BJ (cell line): ENCODE data around the gene PARVA. TPM values are rescaled to one million over a fixed set of nuclear protein-coding genes. Genes with fewer than 3 reads are reported as not detected.

Experiments
- CTCF ChIA-PET: fragments of 350-600 bp; formaldehyde crosslinking; extraction: SDS; loops from one replicate; lab custom pipeline; 2021; ENCODE audit warnings: antibody characterized with exemption, inconsistent platforms; lab: Yijun Ruan, JAX
- POLR2A ChIA-PET: fragments of 300-600 bp; sonication (Branson Sonifier 250); formaldehyde crosslinking; extraction: SDS; loops from one replicate; lab custom pipeline; 2021; ENCODE audit warnings: antibody characterized with exemption; lab: Charles Lee
- DNase-seq: peaks from one replicate; pipeline ENCODE4 v3.0.0-alpha.2; 2011; ENCODE audit warnings: low read depth
- H3K27me3 ChIP-seq: 2 replicates; pipeline ENCODE4 v1.6.0; 2011; ENCODE audit warnings: low read length; ENCODE audit not compliant: control insufficient read depth, insufficient read depth
- H3K36me3 ChIP-seq: 2 replicates; pipeline ENCODE4 v1.5.1; 2011; ENCODE audit warnings: low read length; ENCODE audit not compliant: control insufficient read depth, insufficient read depth
- H3K4me3 ChIP-seq: 2 replicates; pipeline ENCODE4 v1.5.1; 2011; ENCODE audit warnings: low read depth, mild to moderate bottlenecking, control low read depth, low read length
- CTCF ChIP-seq: IDR thresholded peaks from 2 replicates; pipeline ENCODE4 v1.5.1; 2011; ENCODE audit warnings: low read depth, mild to moderate bottlenecking, control low read depth, inconsistent platforms, low read length, moderate library complexity; ENCODE audit not compliant: insufficient read depth
- polyA plus RNA-seq: library from polyadenylated mRNA; depleted of rRNA; stranded (reverse); fragments of >200 nt; gene quantifications from 2 replicates; pipeline ENCODE4 v1.2.3, GENCODE V29; 2011

Gene PARVA
- polyA plus RNA-seq, 1 experiment, result 143 TPM

- ChIA-PET CTCF (interaction anchor here (2.5 kb wide), 1 partner anchor 12 kb away, joined by 9 read pairs; no protein-coding TSS in a partner anchor), POLR2A (no interaction called here)
- H3K27me3 ChIP-seq, result no peaks in the 10 kb centered on the region
- no peaks in the 10 kb centered on the region for H3K36me3 ChIP-seq
- H3K4me3 ChIP-seq, result no peak overlapping the region
- no peak for TF ChIP-seq CTCF
- DNase-seq, result no peak
These were observed 82.6 kb downstream of the PARVA start for GRCh38 chr11:12459865-12460444.

GRCh38 chr11:12460466-12460865 lies 83.1 kb downstream of the PARVA start:
- ChIA-PET POLR2A (no interaction called here), CTCF (interaction anchor here (2.5 kb wide), 1 partner anchor 11 kb away, joined by 9 read pairs; no protein-coding TSS in a partner anchor)
- H3K27me3 ChIP-seq, result no peaks in the 10 kb centered on the region
- H3K4me3 ChIP-seq, result no peak overlapping the region
- no peak for TF ChIP-seq CTCF
- no peaks in the 10 kb centered on the region for H3K36me3 ChIP-seq
- no peak for DNase-seq

- H3K4me3 ChIP-seq, result no peak overlapping the region
- H3K27me3 ChIP-seq, result no peaks in the 10 kb centered on the region
- CTCF ChIA-PET, result interaction anchor here (2.5 kb wide), 1 partner anchor 10 kb away, joined by 9 read pairs; no protein-coding TSS in a partner anchor
- no peaks in the 10 kb centered on the region for H3K36me3 ChIP-seq
- no peak for DNase-seq
- POLR2A ChIA-PET, result no interaction called here
- no peak for TF ChIP-seq CTCF
These were observed 84.1 kb downstream of the PARVA start for GRCh38 chr11:12461516-12461915.

- Histone ChIP-seq H3K36me3 (no peaks in the 10 kb centered on the region), H3K4me3 (no peak overlapping the region), H3K27me3 (no peaks in the 10 kb centered on the region)
- TF ChIP-seq CTCF, result no peak
- POLR2A ChIA-PET, result no interaction called here
- CTCF ChIA-PET, result no interaction called here
- DNase-seq, result no peak
These were observed 86.9 kb downstream of the PARVA start for GRCh38 chr11:12464303-12464702.

GRCh38 chr11:12465332-12465731 lies 88.0 kb downstream of the PARVA start:
- DNase-seq, result no peak
- TF ChIP-seq CTCF, result no peak
- ChIA-PET CTCF (interaction anchor here (0.6 kb wide), 1 partner anchor 42 kb away, joined by 3 read pairs; no protein-coding TSS in a partner anchor), POLR2A (no interaction called here)
- H3K36me3 ChIP-seq, result no peaks in the 10 kb centered on the region
- no peak overlapping the region for H3K4me3 ChIP-seq
- H3K27me3 ChIP-seq, result no peaks in the 10 kb centered on the region
